IPS-18c (cell line): Measurements from ENCODE around the gene VPS33B.
A peak's percentile ranks its signal among the peaks of the same experiment; 100 is the strongest.
"Not testable (repeated sequence)": the region's sequence is repeated elsewhere in the genome, so short reads cannot be mapped to it uniquely, and the experiment has no call there.

Source experiments
- H3K4me3 ChIP-seq: 2 replicates; pipeline ENCODE4 v1.7.0; 2013; ENCODE audit warnings: low read depth, mild to moderate bottlenecking, low read length, moderate library complexity; ENCODE audit not compliant: insufficient read depth
- H3K9me3 ChIP-seq: one replicate; pipeline ENCODE4 v1.6.1; 2013; ENCODE audit warnings: mild to moderate bottlenecking, low read length, moderate library complexity; ENCODE audit not compliant: control insufficient read depth, insufficient read depth

Gene VPS33B

DNA sequence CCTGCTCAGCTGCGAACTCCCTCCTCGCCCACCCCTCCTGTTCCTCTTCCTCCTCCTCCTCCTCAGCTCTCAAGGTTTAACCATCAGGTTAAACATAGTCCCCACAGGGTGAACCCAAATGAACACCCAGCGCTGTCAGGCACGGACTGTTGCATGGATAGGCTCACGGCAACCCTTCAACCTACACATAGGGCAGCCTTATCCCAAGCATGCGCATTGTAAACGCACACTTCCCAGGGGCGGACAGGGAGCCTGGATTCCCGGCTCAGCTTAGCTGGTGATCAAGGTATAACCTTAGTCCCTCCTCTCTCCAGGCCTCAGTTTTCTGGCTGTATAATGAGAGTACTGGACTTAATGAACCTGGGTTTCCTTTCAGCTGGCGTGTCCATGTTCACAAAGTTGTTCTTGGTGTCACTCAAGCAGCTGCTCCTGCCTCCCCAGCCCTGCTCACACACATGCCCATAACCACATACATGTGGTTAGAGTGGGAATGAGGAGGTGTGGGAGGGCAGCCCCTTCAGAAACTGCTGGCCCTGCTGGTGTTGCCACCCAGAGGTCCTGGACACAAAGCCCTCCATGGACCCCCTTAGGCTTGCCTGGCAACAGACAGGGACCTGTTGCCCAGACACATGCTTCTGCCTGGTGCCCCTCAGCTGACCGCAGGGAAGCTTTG lies 20.9 kb upstream of the VPS33B start:
- no peak overlapping the region for H3K4me3 ChIP-seq
- H3K9me3 ChIP-seq: no peaks in the 10 kb centered on the region

DNA sequence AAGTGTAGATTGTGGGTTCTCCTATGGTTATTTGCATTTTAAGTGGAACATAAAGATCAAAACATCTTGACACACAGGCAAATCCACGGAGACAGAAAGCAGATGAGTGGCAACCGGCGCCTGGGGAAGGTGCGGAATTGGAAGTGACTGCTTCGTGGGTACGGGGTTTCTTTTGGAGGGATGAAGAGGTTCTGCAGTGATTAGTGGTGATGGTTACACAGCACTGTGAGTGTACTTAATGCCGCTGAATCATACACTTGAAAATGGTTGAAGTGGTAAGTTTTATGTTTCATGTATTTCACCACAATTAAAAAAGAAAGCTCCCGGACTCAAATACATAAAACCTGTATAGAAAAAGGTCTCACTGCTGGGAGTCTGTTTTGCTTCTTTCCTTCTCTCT lies 18.5 kb upstream of the VPS33B start:
- H3K9me3 ChIP-seq: no peaks in the 10 kb centered on the region
- no peak overlapping the region for H3K4me3 ChIP-seq

- Histone ChIP-seq H3K4me3 (no peak overlapping the region), H3K9me3 (no peaks in the 10 kb centered on the region)
Measured at GRCh38 chr15:91039996-91040395, 17.6 kb upstream of the VPS33B start.

DNA sequence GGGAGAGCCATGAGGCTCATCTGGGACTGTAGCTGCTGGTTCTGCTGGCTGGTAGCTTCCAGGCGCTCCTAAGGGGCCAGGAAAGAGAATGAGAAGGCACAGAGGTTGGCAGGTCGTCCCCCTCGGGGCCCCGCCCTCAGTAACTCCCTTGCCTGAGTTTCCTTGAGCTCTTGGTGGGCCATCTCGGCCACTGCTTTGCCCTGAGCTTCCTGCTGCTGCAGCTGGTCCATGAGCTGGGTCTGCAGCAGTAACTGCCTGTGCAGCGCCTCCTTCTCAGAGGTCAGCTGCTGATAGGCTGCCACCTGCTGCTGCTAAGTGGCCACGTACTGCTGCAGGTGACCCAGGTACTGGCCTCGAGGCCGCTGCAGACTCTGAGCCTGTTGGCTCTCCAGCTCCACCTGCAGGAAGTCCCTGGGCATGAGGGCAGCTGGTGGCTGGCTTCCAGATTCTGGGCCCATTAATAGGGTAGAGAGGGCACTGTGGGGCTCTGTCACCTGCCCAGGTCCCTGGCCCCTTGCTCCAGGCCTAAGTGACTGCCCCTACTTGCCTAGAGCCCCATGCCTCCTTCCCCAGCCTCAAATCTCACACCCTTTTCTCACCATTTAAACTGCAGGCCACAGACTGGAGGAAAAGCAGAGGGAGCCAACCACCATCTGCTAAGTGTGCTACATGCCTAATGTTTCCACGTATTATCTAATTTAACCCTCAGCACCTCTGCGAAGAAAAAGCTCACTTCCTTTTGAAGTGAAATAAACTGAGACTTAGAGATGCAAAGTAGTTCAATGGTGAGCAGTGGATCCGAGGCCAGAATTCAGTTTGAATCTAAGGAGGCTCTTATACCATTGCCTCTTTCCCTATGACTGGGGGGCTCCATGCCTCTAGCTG lies 10.8 kb upstream of the VPS33B start:
- no peak overlapping the region for H3K4me3 ChIP-seq
- H3K9me3 ChIP-seq: no peaks in the 10 kb centered on the region

GRCh38 chr15:91031796-91032195 lies 9.4 kb upstream of the VPS33B start:
- Histone ChIP-seq H3K9me3 (no peaks in the 10 kb centered on the region), H3K4me3 (no peak overlapping the region)

GRCh38 chr15:91027677-91028076 lies 5.3 kb upstream of the VPS33B start:
- Histone ChIP-seq H3K4me3 (no peak overlapping the region), H3K9me3 (no peaks in the 10 kb centered on the region)

DNA sequence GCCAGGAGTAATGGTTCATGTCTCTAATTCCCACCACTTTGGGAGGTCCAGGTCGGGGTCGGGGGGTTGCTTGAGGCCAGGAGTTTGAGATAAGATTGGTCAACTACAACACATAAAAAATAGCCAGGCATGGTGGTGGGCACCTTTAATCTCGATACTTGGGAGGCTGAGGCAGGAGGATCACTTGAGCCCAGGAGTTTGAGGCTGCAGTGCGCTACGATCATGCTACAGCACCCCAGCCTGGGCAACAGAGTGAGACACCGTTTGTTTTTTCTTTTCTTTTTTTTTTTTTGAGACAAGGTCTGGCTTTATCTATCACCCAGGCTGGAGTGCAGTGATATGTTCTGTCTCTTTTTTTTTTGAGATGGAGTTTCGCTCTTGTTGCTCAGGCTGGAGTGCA lies 1.3 kb upstream of the VPS33B start:
- Histone ChIP-seq H3K4me3 (no peak overlapping the region), H3K9me3 (no peaks in the 10 kb centered on the region)

GRCh38 chr15:91022832-91023129 lies 387 bp upstream of the VPS33B start:
- peak overlapping the region; percentile 94 for H3K4me3 ChIP-seq
- no peaks in the 10 kb centered on the region for H3K9me3 ChIP-seq

DNA sequence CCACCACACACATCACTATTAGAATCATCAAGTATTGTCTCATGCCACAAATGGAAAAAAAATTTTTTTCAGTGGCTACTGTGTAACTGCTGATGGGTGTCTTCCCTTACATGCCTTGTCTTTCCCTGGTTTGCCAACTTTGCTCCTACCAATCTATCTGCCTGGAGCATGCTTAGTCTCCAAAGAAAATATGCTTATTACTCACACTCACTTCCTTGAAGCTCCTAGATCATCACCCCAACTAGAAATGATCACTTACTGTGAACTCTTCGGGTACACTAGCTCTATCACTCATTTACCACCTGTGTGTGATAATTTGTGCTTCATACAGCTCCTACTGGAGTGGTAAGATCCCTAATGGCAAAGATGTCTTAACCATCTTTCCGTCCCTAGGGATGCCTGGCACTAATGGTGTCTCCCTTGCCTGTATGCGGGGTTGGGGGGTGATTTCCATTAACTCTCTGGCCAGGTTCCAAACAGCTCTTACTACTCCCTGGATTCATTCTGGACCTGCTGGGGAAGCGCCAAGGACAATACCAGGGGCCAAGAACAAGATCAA lies 799 bp downstream of the VPS33B start:
- H3K9me3 ChIP-seq: no peaks in the 10 kb centered on the region
- peak overlapping the region; percentile 94 for H3K4me3 ChIP-seq

GRCh38 chr15:91018158-91018557 lies 4.2 kb downstream of the VPS33B start:
- Histone ChIP-seq H3K9me3 (no peaks in the 10 kb centered on the region), H3K4me3 (no peak overlapping the region)

DNA sequence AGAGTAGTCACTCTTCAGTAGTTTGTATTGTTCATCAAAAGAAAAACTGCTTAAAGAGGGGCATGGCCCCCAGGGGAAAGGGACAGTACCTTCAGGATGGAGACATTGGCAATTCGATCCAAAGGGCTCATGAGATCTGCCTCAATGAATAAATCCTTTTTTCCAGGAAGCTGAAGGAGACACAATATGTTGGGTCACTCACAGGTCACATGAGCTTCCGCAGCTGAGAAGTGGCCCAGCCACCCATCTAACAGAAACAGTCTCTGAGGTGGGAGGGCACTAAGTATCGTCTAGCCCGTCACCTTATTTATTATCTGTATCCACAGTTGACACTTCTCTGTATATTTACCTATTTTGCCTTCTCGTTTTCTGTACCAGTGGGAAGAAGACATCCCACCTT lies 4.7 kb downstream of the VPS33B start:
- Histone ChIP-seq H3K4me3 (no peak overlapping the region), H3K9me3 (no peaks in the 10 kb centered on the region)

GRCh38 chr15:91013701-91014100 lies 8.7 kb downstream of the VPS33B start:
- H3K4me3 ChIP-seq: not testable (repeated sequence)

GRCh38 chr15:91007266-91007665 lies 15.1 kb downstream of the VPS33B start:
- Histone ChIP-seq H3K9me3 (no peaks in the 10 kb centered on the region), H3K4me3 (no peak overlapping the region)

More at GRCh38 chr15:91013701-91014100, 8.7 kb downstream of the VPS33B start:
- H3K9me3 ChIP-seq: not testable (repeated sequence)

GRCh38 chr15:91001209-91001608 lies 21.2 kb downstream of the VPS33B start:
- Histone ChIP-seq H3K4me3 (no peak overlapping the region), H3K9me3 (no peaks in the 10 kb centered on the region)

- no peak overlapping the region for H3K4me3 ChIP-seq
- H3K9me3 ChIP-seq: no peaks in the 10 kb centered on the region
Measured at GRCh38 chr15:90998737-90999136, 23.7 kb downstream of the VPS33B start.

DNA sequence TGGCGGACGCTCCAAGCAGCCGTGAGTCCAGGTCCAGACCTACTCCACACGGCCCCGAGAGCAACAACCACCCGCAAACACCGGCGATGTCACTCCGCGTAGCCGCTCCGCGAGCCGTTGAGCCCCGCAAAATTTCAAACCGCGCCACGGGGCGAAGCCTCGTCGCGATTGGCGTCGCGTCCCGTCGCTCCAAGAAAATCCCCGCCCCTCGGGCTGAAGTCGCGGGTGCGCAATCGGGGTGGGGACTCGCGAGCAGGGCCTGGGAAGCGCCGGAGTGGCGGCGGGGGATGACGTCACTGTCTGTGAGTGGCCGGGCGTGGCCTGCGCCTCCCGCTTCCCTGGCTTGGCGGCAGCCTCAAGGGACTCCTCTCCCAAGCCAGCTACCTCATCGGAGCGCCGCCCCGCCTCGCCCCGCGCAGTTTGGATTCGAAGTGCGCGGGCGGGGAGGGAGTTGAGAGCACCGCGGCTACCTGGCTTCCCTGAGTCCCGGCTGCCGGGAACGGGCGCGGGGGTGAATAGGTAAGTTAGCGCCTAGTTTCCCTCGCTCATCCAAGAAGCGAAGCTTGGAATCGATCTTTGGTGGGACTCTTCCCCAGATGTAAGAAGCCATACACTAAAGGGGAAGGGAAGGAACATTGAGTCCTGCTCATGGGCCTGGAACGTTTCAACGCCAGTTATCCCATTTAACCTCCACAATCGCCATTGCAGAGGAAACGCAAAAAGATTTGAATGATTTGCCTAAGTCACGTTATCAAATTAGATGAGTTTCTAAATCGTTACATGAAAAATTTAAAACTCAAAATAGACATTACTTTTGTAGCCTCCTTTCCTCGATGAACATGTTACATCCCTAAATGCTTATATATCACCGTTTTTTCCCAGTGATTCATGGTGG lies 27.7 kb downstream of the VPS33B start, which contains the start of gene PRC1:
TSS of gene PRC1 (minus strand) at position 119 of the 895 bp plus-strand sequence. CDS start at position 1, 118 bp downstream.
- Histone ChIP-seq H3K9me3 (no peaks in the 10 kb centered on the region), H3K4me3 (peak within 1 kb of the TSS; percentile 96)

- Histone ChIP-seq H3K9me3 (no peaks in the 10 kb centered on the region), H3K4me3 (peak overlapping the region; percentile 96)
Measured at GRCh38 chr15:90994059-90994416, 28.4 kb downstream of the VPS33B start.
